Fibroblast of villous mesenchyme (primary cell): ENCODE data around the gene IGSF9. TPM values are rescaled to one million over a fixed set of nuclear protein-coding genes. Genes with fewer than 3 reads are reported as not detected.

ENCODE experiments used
- DNase-seq: peaks from one replicate; pipeline ENCODE4 v3.0.0-alpha.2; 2010; ENCODE audit warnings: low read depth
- H3K4me3 ChIP-seq: 2 replicates; pipeline ENCODE4 v1.5.1; 2011; ENCODE audit warnings: low read depth, mild to moderate bottlenecking, low read length
- total RNA-seq: library from RNA; depleted of rRNA; stranded (reverse); fragments of >200 nt; gene quantifications from 2 replicates; pipeline ENCODE4 v1.2.3, GENCODE V29; 2012
- TF ChIP-seq, protein P1 (sequence below): IDR thresholded peaks from 2 replicates; pipeline ENCODE4 v1.5.1; 2012; ENCODE audit warnings: low read depth, mild to moderate bottlenecking, low read length; ENCODE audit not compliant: insufficient read depth

The IGSF9 gene
- total RNA-seq, 1 donor = not detected

GRCh38 chr1:159988006-159988405 lies 42.6 kb upstream of the IGSF9 start:
- no peak for DNase-seq
- no peak overlapping the region for H3K4me3 ChIP-seq
- TF ChIP-seq, protein P1, sequence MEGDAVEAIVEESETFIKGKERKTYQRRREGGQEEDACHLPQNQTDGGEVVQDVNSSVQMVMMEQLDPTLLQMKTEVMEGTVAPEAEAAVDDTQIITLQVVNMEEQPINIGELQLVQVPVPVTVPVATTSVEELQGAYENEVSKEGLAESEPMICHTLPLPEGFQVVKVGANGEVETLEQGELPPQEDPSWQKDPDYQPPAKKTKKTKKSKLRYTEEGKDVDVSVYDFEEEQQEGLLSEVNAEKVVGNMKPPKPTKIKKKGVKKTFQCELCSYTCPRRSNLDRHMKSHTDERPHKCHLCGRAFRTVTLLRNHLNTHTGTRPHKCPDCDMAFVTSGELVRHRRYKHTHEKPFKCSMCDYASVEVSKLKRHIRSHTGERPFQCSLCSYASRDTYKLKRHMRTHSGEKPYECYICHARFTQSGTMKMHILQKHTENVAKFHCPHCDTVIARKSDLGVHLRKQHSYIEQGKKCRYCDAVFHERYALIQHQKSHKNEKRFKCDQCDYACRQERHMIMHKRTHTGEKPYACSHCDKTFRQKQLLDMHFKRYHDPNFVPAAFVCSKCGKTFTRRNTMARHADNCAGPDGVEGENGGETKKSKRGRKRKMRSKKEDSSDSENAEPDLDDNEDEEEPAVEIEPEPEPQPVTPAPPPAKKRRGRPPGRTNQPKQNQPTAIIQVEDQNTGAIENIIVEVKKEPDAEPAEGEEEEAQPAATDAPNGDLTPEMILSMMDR = no peak

- no peak overlapping the region for H3K4me3 ChIP-seq
- no peak for DNase-seq
- TF ChIP-seq, protein P1 = no peak
Observed at GRCh38 chr1:159987186-159987585, 41.8 kb upstream of the IGSF9 start.

GRCh38 chr1:159986531-159986930 lies 41.1 kb upstream of the IGSF9 start:
- DNase-seq = no peak
- TF ChIP-seq, protein P1 = no peak
- H3K4me3 ChIP-seq = no peak overlapping the region

DNA sequence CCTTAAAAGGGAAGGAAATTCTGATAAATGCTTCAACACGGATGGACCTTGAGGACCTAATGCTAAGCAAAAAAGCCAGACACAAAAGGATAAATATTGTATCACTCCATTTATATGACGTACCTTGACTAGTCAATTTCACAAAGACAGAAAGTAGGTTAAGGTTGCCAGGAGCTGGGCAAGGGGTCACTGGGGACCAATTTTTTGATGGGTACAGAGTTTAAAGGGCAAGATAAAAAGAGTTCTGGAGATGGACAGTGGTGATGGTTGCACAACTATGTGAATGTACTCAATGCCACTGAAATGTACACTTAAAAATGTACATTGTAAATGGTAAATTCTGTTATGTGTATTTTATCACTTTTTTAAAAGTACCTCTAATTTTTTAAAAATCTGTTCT lies 40.7 kb upstream of the IGSF9 start:
- no peak overlapping the region for H3K4me3 ChIP-seq
- TF ChIP-seq, protein P1 = no peak
- DNase-seq = no peak

DNA sequence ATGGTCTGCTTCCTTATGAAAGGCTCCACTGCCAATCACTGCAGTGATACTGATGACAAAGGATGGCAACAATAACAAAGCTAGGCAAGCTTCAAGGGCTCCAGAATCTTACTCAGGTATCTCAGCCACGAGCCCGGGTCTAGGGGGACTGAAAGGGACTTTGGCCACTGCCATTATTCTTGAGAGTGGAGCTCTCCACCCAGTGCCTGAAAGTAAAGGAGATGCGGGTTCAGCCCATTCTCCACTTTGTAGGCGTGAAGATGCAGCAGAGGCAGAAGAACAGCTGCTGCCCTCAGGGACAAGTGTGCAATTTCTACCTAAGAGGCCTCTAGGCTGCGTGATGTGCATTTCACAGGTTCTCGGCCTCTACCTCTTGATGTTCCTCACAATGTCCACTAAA lies 40.1 kb upstream of the IGSF9 start:
- no peak for DNase-seq
- TF ChIP-seq, protein P1 = no peak
- no peak overlapping the region for H3K4me3 ChIP-seq

DNA sequence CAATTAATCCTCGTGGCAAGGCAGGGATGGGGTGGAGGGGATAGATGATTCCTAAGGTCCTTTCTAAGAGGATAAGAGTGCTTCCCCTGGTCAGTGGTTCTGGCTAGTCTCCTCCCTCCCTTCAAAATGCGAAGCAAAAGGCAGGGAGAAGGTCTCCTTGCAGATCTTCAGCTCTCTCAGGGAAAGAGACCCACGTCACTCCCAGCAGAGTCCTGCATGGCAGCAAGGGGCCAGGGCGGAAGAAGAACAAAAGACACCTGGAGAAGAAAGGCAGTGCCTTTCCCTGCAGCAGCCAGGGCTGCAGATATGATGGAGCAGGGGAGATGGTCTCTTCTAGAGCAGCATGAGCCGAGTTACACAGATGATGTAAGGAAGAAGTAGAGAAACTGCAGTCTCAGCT lies 38.3 kb upstream of the IGSF9 start:
- H3K4me3 ChIP-seq = no peak overlapping the region
- DNase-seq = no peak
- TF ChIP-seq, protein P1 = no peak

DNA sequence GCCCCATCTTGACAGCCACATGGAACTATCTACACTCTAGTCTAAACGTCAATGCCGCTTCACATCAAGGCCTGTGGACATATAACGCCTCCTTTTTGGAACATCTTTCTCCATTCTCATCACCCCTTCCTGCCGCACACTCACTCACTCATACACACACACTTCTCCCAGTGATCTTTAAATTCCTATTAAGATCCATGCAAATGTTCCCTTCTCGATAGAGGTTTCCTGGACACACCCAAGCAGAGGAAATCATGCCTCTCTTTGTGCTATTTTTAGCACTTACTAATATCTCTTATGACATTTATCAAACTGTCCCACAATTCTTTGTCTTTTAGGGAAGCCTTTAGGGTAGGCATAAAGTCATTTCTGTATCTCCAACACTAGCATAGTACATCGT lies 36.9 kb upstream of the IGSF9 start:
- TF ChIP-seq, protein P1 = no peak
- DNase-seq = no peak
- H3K4me3 ChIP-seq = no peak overlapping the region
